M059J (cell line): ENCODE results near the gene WDR43. TPM values are rescaled to one million over a fixed set of nuclear protein-coding genes. Genes with fewer than 3 reads are reported as not detected.

Experiments
- DNase-seq: peaks from one replicate; pipeline ENCODE4 v3.0.0-alpha.2; 2012; ENCODE audit warnings: low read depth
- total RNA-seq: library from RNA; depleted of rRNA; stranded (reverse); fragments of >200 nt; shearing (Covaris generic); gene quantifications from 2 replicates; pipeline ENCODE4 v1.2.3, GENCODE V29; 2014; rRNA removed

Gene WDR43
- total RNA-seq, 1 experiment from 2014 or later = 32.3 TPM

- no peak for DNase-seq
These were observed 98.9 kb downstream of the WDR43 start for GRCh38 chr2:28993206-28993960.

- DNase-seq = no peak
These were observed 99.6 kb downstream of the WDR43 start for GRCh38 chr2:28994074-28994473.

- no peak for DNase-seq
These were observed 100.2 kb downstream of the WDR43 start for GRCh38 chr2:28994679-28995078.

GRCh38 chr2:28995765-28996750, 101.6 kb downstream of the WDR43 start:
- no peak for DNase-seq

GRCh38 chr2:28997237-28997846, 102.9 kb downstream of the WDR43 start:
- DNase-seq = peak; percentile 49

Other genes with a start within 250 kb of the WDR43 start
- gene PPP1CB, start 142.8 kb upstream of the WDR43 start, total RNA-seq = 113 and 163 TPM in 2 replicates
- 0.12 and 0.37 TPM in 2 replicates for gene SPDYA, start 83.8 kb upstream of the WDR43 start, total RNA-seq
- 12.2 and 18.2 TPM in 2 replicates for gene TRMT61B, start 24.4 kb upstream of the WDR43 start, total RNA-seq
- not detected in 2 replicates for gene TOGARAM2, start 86.6 kb downstream of the WDR43 start, total RNA-seq
- gene PCARE, start 179.9 kb downstream of the WDR43 start, total RNA-seq = not detected in 2 replicates
- 10.8 and 15.9 TPM in 2 replicates for gene CLIP4, start 220.7 kb downstream of the WDR43 start, total RNA-seq